ENCODE data around the gene GABRG3. TPM values are rescaled to one million over a fixed set of nuclear protein-coding genes. Genes with fewer than 3 reads are reported as not detected.

The GABRG3 gene
- total RNA-seq, 1 experiment from 2014 or later, result not detected

GRCh38 chr15:27328608-27329007, 357.6 kb downstream of the GABRG3 start:
- TF ChIP-seq RAD21 (IDR thresholded peaks at IDR 0.05; ENCODE audit: low read depth), result no peak
- no peak for TF ChIP-seq ELF1 (IDR thresholded peaks at IDR 0.05; ENCODE audit: borderline replicate concordance, low read depth)
- TF ChIP-seq SIN3A (IDR thresholded peaks at IDR 0.05; ENCODE audit: low read depth), result no peak
- no peak for TF ChIP-seq EGR1 (IDR thresholded peaks at IDR 0.05; ENCODE audit: low read depth)
- no peak for TF ChIP-seq TCF7L2 (IDR thresholded peaks at IDR 0.05; ENCODE audit: borderline replicate concordance, extremely low read depth, insufficient read depth, insufficient read length)
- no peak for TF ChIP-seq EZH2phosphoT487 (IDR thresholded peaks at IDR 0.05; ENCODE audit: borderline replicate concordance)
- no peak for TF ChIP-seq ZFX (IDR thresholded peaks at IDR 0.05)
- no peak for TF ChIP-seq SP1 (IDR thresholded peaks at IDR 0.05; ENCODE audit: low read depth)
- TF ChIP-seq, protein P1, sequence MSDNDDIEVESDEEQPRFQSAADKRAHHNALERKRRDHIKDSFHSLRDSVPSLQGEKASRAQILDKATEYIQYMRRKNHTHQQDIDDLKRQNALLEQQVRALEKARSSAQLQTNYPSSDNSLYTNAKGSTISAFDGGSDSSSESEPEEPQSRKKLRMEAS (IDR thresholded peaks at IDR 0.05), result no peak
- no peak for TF ChIP-seq FOSL1 (IDR thresholded peaks at IDR 0.05; ENCODE audit: low read depth)
- TF ChIP-seq REST (IDR thresholded peaks at IDR 0.05; ENCODE audit: low read depth), result no peak
- TF ChIP-seq CBX3 (IDR thresholded peaks at IDR 0.05; ENCODE audit: low read depth), result no peak
- no peak for TF ChIP-seq YY1 (IDR thresholded peaks at IDR 0.05; ENCODE audit: extremely low read depth, insufficient replicate concordance, low read depth, low read length)
- ChIA-PET CTCF (no interaction called here), RAD21 (ENCODE audit: low non-redundant PET in 1 of 2, low total read pairs in 2 of 2, uncharacterized antibody in 2 of 2, unreplicated experiment in 2 of 2) (no interaction called here), POLR2A (no interaction called here)
- no peak for ATAC-seq
- no peak for DNase-seq (ENCODE audit: low read depth, low spot score)
- no peaks in the 10 kb centered on the region for H3K4me1 ChIP-seq (ENCODE audit: control insufficient read depth in 1 of 2, insufficient read depth in 2 of 2, low read length in 2 of 2)
- no peak overlapping the region for H3K27ac ChIP-seq (ENCODE audit: low read depth, low read length)
- no peaks in the 10 kb centered on the region for H3K79me2 ChIP-seq (ENCODE audit: insufficient read depth, low read length)
- intact Hi-C loops (cut with micrococcal nuclease), result no loop called here
- H3K9me3 ChIP-seq (ENCODE audit: control insufficient read depth in 1 of 2, insufficient read depth in 1 of 2, low read depth in 1 of 2, low read length in 2 of 2), result peaks cover 18 to 50% of the 10 kb centered on the region in 2 experiments; a peak in 2 of 4 replicates
- H2AFZ ChIP-seq (ENCODE audit: low read depth, low read length, poor library complexity, severe bottlenecking), result no peak overlapping the region
- no TSS peak for BruUV-seq (replicated peaks)
- no peak overlapping the region for H3K9ac ChIP-seq (ENCODE audit: low read length)
- H3K4me3 ChIP-seq (replicated peaks in 1 of 2; ENCODE audit: low read depth in 1 of 2, low read length in 2 of 2), result no peak overlapping the region
- H4K20me1 ChIP-seq (ENCODE audit: insufficient read depth), result no peaks in the 10 kb centered on the region
- H3K36me3 ChIP-seq (ENCODE audit: control insufficient read depth in 1 of 2, insufficient read depth in 2 of 2, low read length in 2 of 2), result no peaks in the 10 kb centered on the region
- no peaks in the 10 kb centered on the region for H3K27me3 ChIP-seq (ENCODE audit: insufficient read depth, low read length)
- H3K4me2 ChIP-seq (ENCODE audit: low read length), result no peak overlapping the region
- H3K9me2 ChIP-seq (ENCODE audit: insufficient read depth), result no peaks in the 10 kb centered on the region

Measured in HCT116 (cell line).